Ramos (cell line): ENCODE results near the gene SEMA3B.
"Not testable (repeated sequence)": the region's sequence is repeated elsewhere in the genome, so short reads cannot be mapped to it uniquely, and the experiment has no call there.

ENCODE experiments used
- in situ Hi-C: fragments of 300-500 bp; cut with MboI; formaldehyde crosslinking; loops from one replicate; pipeline ENCODE4 v1.14.3; 2022; ENCODE audit warnings: low sequenced_read_pairs; ENCODE audit not compliant: unreplicated experiment

Gene SEMA3B

DNA sequence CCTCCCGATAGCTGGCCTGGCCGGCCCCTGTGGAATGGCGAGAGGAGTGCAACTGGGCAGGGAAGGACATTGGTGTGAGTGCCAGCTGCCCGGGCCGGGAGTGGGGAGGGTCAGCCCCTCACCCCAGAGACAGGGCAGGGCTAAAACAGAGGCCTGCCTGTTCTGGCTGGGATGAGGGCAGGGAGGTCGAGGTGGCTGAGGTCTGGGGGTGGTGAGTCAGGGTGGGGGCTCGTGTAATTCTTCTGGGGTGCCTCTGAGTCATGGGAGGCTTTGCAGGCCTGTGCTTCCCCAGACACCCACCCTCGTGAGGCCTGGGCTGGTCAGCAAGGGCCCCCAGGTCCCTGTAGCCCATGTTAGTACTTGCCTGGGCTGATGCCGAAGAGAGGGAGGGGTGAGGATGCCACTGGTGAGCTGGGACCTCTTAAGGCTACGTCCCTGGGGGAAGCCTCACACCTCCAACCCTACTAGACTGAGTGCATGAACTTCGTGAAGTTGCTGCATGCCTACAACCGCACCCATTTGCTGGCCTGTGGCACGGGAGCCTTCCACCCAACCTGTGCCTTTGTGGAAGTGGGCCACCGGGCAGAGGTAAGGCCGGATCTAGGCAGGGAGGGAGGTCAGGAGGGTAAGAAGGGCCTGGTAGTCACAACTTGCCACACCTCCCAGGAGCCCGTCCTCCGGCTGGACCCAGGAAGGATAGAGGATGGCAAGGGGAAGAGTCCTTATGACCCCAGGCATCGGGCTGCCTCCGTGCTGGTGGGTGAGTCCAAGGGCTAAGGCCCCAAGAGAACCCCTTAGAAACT is 1.7 kb downstream of the SEMA3B start:
- in situ Hi-C loops, result loop anchor here (5.0 kb wide), 1 partner anchor 78 kb away; the partner anchor contains the start of gene GNAT1

DNA sequence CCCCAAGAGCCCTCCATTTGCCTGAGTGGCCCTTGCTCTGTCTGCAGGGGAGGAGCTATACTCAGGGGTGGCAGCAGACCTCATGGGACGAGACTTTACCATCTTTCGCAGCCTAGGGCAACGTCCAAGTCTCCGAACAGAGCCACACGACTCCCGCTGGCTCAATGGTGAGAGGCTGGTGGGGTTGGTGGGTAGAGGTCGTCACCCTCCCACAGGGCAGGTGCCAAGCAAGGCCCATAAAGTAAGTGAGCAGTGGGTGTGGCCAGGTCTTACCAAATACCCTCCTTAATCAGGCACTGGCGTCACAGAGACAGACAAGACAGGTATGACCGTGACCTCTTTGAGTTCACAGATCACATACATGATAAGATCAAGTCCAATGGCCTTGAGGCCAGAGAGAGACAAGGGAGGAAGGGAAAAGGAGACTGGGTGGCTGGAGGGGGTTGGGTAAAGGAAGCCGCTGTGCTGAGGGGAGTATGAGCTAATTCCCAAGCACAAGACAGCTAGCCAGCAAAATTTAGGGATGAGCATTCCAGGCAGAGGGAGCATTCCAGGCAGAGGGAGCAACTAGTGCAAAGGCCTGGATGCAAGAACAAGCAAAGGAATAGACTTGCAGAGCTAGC is 2.5 kb downstream of the SEMA3B start:
- in situ Hi-C loops, result loop anchor here (5.0 kb wide), 1 partner anchor 79 kb away; the partner anchor contains the start of gene GNAT1

DNA sequence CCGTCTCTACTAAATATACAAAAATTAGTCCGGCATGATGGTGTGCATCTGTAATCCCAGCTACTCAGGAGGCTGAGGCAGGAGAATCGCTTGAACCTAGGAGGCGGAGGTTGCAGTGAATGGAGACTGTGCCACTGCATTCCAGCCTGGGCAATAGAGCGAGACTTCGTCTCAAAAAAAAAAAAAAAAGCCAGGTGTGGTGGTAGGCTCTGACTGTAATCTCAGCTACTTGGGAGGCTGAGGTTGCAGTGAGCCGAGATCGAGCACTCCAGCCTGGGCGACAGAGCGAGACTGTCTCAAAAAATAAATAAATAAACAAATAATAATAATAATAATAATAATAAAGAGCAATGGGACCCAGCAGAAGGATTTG is 3.6 kb downstream of the SEMA3B start:
- in situ Hi-C loops, result loop anchor here (5.0 kb wide), 1 partner anchor 80 kb away; the partner anchor contains the start of gene GNAT1

DNA sequence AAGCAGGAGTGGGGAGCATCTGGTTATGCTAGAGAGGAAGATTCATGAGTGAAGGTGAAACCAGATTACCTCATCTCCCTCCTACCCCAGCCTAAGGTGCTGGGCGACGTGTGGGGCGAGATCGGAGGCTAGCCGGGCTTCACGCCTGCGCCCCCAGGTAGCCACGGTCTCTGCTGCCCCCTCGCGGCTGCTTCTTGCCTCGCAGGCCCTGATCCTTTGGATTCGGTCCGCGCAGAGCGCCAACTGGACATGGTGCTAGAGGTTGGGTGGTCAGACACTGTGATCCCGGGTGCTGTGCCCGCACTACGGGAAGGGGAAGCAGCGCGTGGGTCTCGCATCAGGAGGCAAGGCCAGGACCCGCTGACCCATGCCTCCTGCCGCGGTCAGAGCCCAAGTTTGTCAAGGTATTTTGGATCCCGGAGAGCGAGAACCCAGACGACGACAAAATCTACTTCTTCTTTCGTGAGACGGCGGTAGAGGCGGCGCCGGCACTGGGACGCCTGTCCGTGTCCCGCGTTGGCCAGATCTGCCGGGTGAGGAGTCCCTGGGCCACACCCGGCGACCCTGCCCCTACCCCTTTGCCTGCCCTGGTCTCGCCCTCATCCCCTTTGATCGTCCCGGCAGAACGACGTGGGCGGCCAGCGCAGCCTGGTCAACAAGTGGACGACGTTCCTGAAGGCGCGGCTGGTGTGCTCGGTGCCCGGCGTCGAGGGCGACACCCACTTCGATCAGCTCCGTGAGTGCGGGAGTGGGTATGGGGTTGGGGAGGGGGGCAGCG is 4.2 kb downstream of the SEMA3B start:
- in situ Hi-C loops, result loop anchor here (5.0 kb wide), 1 partner anchor 81 kb away; the partner anchor contains the start of gene GNAT1

DNA sequence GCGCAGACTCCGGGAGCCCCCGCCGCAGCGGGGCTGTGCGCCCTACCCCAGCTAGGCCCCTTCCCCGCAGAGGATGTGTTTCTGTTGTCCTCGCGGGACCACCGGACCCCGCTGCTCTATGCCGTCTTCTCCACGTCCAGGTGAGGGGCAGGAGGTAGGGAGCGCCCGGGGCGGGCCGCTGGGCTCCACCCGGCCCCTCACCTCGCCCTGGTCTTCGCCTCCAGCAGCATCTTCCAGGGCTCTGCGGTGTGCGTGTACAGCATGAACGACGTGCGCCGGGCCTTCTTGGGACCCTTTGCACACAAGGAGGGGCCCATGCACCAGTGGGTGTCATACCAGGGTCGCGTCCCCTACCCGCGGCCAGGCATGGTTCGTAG is 4.7 kb downstream of the SEMA3B start:
- in situ Hi-C loops, result loop anchor here (5.0 kb wide), 1 partner anchor 81 kb away; the partner anchor contains the start of gene GNAT1

DNA sequence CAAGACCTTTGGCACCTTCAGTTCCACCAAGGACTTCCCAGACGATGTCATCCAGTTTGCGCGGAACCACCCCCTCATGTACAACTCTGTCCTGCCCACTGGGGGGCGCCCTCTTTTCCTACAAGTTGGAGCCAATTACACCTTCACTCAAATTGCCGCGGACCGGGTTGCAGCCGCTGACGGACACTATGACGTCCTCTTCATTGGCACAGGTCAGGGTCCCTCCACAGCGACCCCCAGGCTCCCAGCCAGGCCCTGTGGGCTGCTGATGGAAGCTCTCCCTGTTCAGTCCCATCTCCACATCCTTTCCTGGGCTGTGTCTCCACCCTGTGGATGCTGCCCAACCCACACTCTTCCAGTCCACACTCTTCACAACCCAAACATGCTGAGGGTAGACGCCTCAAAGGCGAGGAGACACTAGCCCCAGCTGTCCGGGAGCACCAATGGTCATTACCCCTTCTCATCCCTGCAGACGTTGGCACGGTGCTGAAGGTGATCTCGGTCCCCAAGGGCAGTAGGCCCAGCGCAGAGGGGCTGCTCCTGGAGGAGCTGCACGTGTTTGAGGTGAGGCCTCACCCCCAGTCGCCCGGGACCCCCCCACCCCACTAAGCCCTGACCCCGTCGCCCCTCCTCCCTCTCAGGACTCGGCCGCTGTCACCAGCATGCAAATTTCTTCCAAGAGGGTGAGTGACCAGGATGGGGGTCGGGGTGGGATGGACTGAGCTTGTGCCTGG is 5.6 kb downstream of the SEMA3B start:
- in situ Hi-C loops, result loop anchor here (5.0 kb wide), 1 partner anchor 82 kb away; the partner anchor contains the start of gene GNAT1

DNA sequence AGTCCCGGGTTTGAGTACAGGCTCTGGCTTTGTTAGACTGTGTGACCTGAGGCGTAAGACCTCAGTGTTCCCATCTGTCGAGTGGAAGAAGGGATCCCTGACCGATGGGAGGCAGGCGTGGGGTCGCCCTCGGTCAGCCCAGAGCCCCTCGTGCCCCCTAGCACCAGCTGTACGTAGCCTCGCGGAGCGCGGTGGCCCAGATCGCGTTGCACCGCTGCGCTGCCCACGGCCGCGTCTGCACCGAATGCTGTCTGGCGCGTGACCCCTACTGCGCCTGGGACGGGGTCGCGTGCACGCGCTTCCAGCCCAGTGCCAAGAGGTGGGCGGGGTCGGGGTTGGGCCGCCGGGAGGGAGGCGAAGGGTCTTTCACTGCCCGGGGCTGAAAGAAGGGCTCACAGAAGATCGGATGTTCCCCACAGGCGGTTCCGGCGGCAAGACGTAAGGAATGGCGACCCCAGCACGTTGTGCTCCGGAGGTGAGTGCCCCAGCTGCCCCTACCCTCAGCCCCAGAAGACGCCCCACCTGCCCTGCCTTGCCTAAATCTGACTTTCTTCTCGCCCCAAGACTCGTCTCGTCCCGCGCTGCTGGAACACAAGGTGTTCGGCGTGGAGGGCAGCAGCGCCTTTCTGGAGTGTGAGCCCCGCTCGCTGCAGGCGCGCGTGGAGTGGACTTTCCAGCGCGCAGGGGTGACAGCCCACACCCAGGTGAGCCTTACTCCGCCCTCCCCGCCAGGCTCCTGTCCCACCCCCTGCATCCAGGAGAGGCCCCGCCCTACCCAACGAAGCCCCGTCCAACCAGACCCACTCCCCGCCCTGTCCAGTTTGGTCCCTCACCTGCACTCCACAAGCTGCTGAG is 6.4 kb downstream of the SEMA3B start:
- in situ Hi-C loops, result no loop called here

DNA sequence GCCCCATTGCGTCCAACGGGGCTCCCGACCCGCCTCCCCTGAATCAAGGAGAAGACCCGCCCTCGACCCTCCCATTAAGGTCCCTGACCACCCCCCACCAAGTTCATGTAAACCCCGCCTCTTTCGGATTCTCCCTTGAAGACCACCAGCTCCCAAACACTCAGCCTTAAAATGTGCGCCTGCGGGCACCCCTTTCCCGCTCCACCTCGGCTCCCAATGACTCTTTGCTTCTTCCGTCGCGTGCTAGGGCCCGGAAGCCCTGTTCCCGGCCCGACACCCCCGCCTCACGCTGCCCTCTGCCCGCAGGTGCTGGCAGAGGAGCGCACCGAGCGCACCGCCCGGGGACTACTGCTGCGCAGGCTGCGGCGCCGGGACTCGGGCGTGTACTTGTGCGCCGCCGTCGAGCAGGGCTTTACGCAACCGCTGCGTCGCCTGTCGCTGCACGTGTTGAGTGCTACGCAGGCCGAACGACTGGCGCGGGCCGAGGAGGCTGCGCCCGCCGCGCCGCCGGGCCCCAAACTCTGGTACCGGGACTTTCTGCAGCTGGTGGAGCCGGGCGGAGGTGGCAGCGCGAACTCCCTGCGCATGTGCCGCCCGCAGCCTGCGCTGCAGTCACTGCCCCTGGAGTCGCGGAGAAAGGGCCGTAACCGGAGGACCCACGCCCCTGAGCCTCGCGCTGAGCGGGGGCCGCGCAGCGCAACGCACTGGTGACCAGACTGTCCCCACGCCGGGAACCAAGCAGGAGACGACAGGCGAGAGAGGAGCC is 7.2 kb downstream of the SEMA3B start:
- in situ Hi-C loops, result no loop called here

DNA sequence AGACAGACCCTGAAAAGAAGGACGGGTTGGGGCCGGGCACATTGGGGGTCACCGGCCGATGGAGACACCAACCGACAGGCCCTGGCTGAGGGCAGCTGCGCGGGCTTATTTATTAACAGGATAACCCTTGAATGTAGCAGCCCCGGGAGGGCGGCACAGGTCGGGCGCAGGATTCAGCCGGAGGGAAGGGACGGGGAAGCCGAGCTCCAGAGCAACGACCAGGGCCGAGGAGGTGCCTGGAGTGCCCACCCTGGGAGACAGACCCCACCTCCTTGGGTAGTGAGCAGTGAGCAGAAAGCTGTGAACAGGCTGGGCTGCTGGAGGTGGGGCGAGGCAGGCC is 7.8 kb downstream of the SEMA3B start:
- in situ Hi-C loops, result no loop called here

DNA sequence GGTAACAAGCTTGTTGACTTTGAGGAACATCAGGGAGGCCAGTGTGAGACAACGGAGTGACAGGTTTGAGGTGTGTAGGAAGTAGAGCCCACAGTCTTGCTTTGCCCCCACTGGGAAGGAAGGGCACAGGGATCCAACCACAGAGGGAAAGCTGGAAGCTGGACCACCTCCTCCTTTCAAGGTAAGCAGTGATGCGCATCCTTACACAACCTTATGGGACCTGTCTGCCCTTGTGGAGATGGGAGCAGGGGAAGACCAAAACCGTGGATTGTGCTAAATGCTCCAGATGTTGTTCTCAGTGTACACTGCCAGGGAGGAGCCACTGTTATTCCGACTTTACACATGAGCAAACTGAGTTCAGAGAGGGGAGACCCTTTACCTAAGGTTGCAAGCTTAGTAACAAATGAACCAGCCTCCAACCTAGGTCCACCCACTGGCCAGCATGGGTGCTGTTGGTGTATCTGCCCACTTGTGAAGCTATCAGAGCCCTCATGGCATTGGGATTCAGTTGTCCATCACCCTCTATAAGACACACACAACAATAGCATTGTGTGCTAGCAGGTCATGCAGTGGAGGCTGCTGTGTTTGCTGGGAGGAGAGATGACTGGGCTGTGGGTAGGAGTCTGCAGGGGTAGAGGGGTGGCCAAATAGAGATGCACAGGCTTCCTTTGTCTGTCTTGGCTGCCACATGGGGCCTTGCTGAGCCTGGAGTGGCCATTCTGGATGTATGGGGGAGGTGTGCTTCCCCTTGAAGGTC is 9.4 kb downstream of the SEMA3B start:
- in situ Hi-C loops, result no loop called here

DNA sequence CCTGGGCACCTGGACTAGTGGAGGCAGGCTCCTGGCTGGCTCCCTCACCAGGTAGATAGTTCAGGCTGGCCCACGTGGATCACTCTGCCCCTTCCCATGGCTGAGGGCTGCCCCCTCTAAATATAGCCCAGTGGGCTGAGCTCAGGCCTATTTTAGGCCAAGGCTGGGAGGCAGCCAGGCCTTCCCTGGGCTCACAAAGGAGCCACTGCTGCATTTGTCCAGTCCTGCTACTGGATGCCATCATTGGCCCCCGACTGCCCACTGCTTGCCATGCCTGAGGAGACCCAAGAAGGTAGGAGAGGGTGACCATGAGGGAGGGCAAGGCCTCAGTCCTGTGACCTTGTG is 9.9 kb downstream of the SEMA3B start, which contains the start of gene LSMEM2:
Gene LSMEM2 (plus strand): TSS at position 208 of the 345 bp plus-strand sequence. CDS start 27 bp downstream, at position 235.
- in situ Hi-C loops, result no loop called here

DNA sequence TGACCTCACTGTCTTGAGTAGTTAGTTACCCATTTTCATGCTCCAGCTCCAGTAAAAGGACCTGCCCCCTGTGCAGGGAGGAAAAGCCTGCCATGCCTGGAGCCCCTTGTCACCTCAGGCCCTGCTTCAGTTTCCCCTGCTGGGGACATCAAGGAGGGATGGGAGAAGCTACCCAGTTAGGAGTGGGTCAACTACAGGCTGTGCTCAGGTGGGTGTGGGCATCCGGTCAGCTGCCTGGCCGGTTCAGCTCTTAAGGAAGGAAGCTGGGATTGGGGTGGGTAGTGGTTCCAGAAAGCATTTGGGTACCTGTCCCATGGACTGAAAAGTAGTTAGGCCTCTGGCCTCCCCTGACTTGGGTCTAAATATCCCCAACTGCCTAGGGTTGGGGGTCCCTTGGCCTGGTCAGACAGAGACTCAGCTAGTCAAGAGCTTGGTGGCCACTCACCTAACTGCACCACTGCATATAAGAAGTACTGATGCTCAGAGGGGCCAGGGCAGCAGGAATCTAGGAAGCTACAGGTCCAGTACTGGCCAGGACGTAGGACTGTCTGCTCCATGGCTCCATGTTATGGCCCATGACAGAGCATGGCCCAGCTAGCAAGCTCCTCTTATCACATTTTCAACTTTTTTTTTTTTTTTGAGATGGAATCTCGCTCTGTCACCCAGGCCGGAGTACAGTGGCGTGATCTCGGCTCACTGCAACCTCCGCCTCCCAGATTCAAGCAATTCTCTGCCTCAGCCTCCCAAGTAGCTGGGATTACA is 10.5 kb downstream of the SEMA3B start:
- in situ Hi-C loops, result no loop called here

DNA sequence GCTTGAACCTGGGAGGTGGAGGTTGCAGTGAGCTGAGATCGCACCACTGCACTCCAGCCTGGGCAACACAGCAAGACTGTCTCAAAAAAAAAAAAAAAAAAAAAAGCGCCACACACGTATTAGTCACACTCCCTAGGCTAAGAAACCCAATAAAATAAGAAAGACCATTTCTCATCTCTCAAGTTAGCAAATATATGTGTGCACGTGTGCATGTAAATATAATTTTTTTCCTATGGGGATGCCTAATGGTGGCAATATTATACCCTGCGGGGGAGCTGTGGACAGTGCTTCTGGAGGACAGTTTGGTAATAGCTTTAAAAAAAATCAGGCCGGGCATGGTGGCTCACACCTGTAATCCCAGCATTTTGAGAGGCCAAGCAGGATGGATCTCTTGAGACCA is 15.2 kb downstream of the SEMA3B start:
- in situ Hi-C loops, result not testable (repeated sequence)

DNA sequence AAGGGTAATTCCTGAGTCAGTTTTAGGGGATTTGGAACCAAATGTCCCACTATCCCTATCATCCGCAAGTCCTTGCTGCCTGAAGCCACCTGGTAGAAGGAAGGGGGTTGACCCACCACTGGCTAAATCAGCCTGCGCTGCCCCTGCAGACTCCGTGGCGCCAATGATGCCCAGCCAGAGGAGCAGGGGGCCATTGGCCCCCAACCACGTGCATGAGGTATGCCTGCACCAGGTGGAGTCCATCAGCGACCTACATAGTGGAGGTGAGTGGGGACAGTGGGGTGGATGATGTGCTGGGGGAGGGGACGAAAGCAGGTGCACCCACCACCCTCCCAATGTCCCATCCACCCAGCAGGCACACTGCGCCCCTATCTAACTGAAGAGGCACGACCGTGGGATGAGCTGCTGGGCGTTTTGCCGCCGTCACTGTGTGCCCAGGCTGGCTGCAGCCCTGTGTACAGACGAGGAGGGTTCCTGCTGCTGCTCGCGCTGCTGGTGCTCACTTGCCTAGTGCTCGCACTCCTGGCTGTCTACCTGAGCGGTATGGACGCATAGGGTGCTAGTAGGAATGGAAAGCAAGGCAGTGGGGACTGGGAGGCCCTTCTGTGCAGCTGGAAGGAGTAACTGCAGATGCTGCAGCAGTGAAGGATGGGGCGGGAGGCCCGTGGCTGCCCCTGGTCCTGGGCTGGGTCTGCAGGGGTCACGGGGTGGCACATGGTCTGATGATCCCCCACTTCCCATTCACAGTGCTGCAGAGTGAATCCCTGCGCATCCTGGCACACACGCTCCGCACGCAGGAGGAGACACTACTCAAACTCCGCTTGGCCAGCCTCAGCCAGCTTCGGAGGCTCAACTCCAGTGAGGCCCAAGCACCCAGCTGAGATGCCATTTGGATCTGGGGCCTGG is 17.6 kb downstream of the SEMA3B start:
- in situ Hi-C loops, result no loop called here

DNA sequence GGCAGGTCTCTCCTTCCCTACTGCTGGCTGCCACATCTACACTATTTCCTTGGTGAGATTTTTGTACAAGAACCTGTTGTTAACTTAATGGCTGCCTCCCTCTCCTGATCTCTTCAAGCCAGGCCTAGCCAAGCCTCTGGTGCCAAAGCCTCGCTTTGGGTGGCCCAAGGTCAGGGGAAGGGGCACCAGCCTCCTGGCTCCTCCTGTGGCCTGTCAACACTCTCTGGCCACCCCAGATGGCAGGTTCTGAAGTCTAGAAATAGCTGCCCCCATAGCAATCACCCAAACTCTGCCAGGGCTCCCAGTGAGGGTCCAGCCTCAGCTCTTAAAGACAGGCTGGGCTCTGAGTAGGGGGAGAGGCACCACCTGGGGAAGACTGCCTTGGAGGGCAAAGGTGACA is 18.3 kb downstream of the SEMA3B start:
- in situ Hi-C loops, result no loop called here

DNA sequence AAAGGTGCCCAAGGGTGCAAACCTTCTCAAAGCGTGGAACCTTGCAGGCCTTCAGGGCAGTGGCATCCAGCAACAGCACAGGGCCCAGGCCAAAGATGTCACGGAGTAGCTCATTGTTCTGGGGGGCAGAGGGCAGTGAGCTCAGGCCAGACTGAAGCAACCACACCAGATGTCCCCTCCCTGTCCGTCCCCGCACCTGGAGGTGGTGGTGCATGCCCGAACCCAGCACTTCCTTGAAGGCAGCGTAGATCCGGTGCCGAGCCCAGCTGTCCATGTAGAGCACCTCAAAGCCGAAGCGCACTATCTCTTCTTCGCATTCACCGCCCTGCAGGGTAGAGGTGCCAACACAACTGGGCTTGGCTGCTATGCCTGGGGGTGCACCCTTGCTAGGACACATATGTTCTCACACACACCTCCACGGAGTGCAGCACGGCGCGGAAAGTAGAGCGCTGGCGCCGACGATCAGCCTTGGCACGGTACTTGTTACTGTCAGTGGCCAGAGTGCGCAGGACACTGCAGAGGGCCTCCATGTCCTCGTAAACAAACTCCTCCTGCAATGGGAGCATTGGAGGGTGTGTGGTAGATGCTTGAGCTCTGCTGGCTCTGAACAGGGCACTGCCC is 19.6 kb downstream of the SEMA3B start:
- in situ Hi-C loops, result no loop called here
